HG02571 (cell line): ENCODE measurements around the gene CCDC149.

ENCODE experiments used
- ATAC-seq: cut with Tn5 transposase; IDR thresholded peaks from one replicate; pipeline ENCODE4 v1.9.1; 2021; ENCODE audit warnings: mild to moderate bottlenecking, moderate library complexity; ENCODE audit not compliant: unreplicated experiment

CCDC149 gene

GRCh38 chr4:24881508-24882196, 31.2 kb downstream of the CCDC149 start:
- no peak for ATAC-seq

- no peak for ATAC-seq
Measured at GRCh38 chr4:24880186-24880585, 32.7 kb downstream of the CCDC149 start.

- no peak for ATAC-seq
Measured at GRCh38 chr4:24878636-24879016, 34.2 kb downstream of the CCDC149 start.

GRCh38 chr4:24877868-24878635, 34.8 kb downstream of the CCDC149 start:
- no peak for ATAC-seq

- no peak for ATAC-seq
Measured at GRCh38 chr4:24876431-24876830, 36.4 kb downstream of the CCDC149 start.

GRCh38 chr4:24872720-24873119, 40.1 kb downstream of the CCDC149 start:
- no peak for ATAC-seq

- no peak for ATAC-seq
Measured at GRCh38 chr4:24871210-24871609, 41.6 kb downstream of the CCDC149 start.

- ATAC-seq = no peak
Measured at GRCh38 chr4:24867766-24868296, 45.0 kb downstream of the CCDC149 start.

- ATAC-seq = no peak
Measured at GRCh38 chr4:24867251-24867650, 45.6 kb downstream of the CCDC149 start.

GRCh38 chr4:24865401-24865800, 47.4 kb downstream of the CCDC149 start:
- ATAC-seq = no peak

- ATAC-seq = no peak
Measured at GRCh38 chr4:24863799-24864198, 49.0 kb downstream of the CCDC149 start.

GRCh38 chr4:24862073-24862751, 50.6 kb downstream of the CCDC149 start:
- no peak for ATAC-seq

GRCh38 chr4:24858550-24858949, 54.3 kb downstream of the CCDC149 start:
- no peak for ATAC-seq

- ATAC-seq = no peak
Measured at GRCh38 chr4:24858026-24858425, 54.8 kb downstream of the CCDC149 start.

- ATAC-seq = peak; percentile 78
Measured at GRCh38 chr4:24856586-24856985, 56.3 kb downstream of the CCDC149 start.

- no peak for ATAC-seq
Measured at GRCh38 chr4:24855741-24856140, 57.1 kb downstream of the CCDC149 start.

- no peak for ATAC-seq
Measured at GRCh38 chr4:24853142-24853541, 59.7 kb downstream of the CCDC149 start.

- ATAC-seq = no peak
Measured at GRCh38 chr4:24850674-24851073, 62.2 kb downstream of the CCDC149 start.

GRCh38 chr4:24849756-24850155, 63.1 kb downstream of the CCDC149 start:
- ATAC-seq = no peak

- ATAC-seq = no peak
Measured at GRCh38 chr4:24849351-24849750, 63.5 kb downstream of the CCDC149 start.

GRCh38 chr4:24846716-24847115, 66.1 kb downstream of the CCDC149 start:
- ATAC-seq = no peak

- no peak for ATAC-seq
Measured at GRCh38 chr4:24845902-24846301, 66.9 kb downstream of the CCDC149 start.
